Peyer's patch (tissue), 4 donors: ENCODE data around the gene PRMT9.

ENCODE experiments used
- POLR2A ChIP-seq, 2 donors: fragments of 450-650 bp; IDR thresholded peaks; one replicate each; pipeline ENCODE4 v1.5.1; 2017; ENCODE audit warnings: antibody characterized with exemption in 2 of 2, mild to moderate bottlenecking in 2 of 2, moderate library complexity in 2 of 2
- TF ChIP-seq, protein P1 (sequence below), 6 experiments: fragments of 450-650 bp in 4 of 6; fragments of 200-600 bp in 2 of 6; sonication (generic) in 1 of 6; IDR thresholded peaks; one replicate each; pipeline ENCODE4 v1.5.1; 2017 to 2019; ENCODE audit warnings: antibody characterized with exemption in 6 of 6, mild to moderate bottlenecking in 3 of 6, moderate library complexity in 1 of 6

DNA sequence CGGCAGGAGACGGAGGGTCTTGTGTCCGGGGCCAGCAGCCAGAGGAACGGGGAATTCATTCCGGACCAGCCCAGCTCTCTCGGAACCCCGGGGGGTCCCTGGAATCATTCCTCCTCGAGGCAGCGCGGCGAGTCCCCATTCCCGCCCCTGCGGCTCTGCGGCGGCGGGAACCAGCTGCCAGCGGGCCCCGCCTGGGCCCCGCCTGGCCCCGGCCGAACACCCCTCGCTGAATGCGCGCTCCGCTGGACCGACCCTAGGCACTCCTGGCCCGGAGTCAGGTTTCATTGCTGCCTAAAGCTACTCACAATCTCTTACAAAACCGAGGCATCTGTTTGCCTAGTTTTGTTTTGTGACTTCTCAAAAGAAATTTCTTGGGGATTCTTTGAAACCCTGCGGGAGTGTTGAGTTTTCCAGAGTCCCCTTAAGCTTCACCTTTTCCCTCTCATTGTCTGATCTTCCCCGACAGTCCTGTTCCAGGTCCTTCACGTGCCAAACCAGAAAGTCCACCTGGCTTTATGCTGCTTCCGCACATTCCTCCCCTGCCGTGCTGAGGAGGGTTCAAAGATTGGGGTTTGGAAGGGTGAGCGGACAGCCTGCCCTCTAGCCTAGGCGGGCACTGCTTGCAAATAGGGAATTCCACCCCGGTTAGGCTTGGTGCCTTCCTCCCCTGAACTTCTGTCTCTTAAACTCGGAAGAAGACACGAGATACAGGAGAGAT, 48.7 kb upstream of the PRMT9 start:
- TF ChIP-seq, protein P1, sequence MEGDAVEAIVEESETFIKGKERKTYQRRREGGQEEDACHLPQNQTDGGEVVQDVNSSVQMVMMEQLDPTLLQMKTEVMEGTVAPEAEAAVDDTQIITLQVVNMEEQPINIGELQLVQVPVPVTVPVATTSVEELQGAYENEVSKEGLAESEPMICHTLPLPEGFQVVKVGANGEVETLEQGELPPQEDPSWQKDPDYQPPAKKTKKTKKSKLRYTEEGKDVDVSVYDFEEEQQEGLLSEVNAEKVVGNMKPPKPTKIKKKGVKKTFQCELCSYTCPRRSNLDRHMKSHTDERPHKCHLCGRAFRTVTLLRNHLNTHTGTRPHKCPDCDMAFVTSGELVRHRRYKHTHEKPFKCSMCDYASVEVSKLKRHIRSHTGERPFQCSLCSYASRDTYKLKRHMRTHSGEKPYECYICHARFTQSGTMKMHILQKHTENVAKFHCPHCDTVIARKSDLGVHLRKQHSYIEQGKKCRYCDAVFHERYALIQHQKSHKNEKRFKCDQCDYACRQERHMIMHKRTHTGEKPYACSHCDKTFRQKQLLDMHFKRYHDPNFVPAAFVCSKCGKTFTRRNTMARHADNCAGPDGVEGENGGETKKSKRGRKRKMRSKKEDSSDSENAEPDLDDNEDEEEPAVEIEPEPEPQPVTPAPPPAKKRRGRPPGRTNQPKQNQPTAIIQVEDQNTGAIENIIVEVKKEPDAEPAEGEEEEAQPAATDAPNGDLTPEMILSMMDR (IDR thresholded peaks at IDR 0.05), result no peak
- no peak for TF ChIP-seq POLR2A (IDR thresholded peaks at IDR 0.05)
